Activated naive CD8-positive, alpha-beta T cell treated with anti-CD3 and anti-CD28 coated beads, Interleukin-2, amount 50 U/mL, for 16 hours (primary cell): Measurements from ENCODE around the gene MUC5AC.

Experiments used
- DNase-seq: peaks from one replicate; pipeline ENCODE4 v3.0.0-alpha.2; 2020; ENCODE audit warnings: low read depth, low spot score

MUC5AC gene

GRCh38 chr11:1196516-1197391 lies 39.0 kb downstream of the MUC5AC start:
- DNase-seq = no peak

- no peak for DNase-seq
Observed at GRCh38 chr11:1197431-1197885, 39.7 kb downstream of the MUC5AC start.

GRCh38 chr11:1197886-1198560 lies 40.3 kb downstream of the MUC5AC start:
- no peak for DNase-seq

GRCh38 chr11:1198561-1199240 lies 40.9 kb downstream of the MUC5AC start:
- no peak for DNase-seq

GRCh38 chr11:1199241-1199750 lies 41.5 kb downstream of the MUC5AC start:
- DNase-seq = no peak

GRCh38 chr11:1199751-1200610 lies 42.2 kb downstream of the MUC5AC start:
- DNase-seq = no peak

- DNase-seq = no peak
Observed at GRCh38 chr11:1200611-1201191, 42.9 kb downstream of the MUC5AC start.

- DNase-seq = no peak
Observed at GRCh38 chr11:1201395-1202153, 43.8 kb downstream of the MUC5AC start.

- DNase-seq = no peak
Observed at GRCh38 chr11:1202154-1202775, 44.5 kb downstream of the MUC5AC start.

GRCh38 chr11:1202776-1203504 lies 45.2 kb downstream of the MUC5AC start:
- DNase-seq = peak; percentile 38

GRCh38 chr11:1203505-1204271 lies 45.9 kb downstream of the MUC5AC start:
- no peak for DNase-seq

- no peak for DNase-seq
Observed at GRCh38 chr11:1204381-1205101, 46.8 kb downstream of the MUC5AC start.

GRCh38 chr11:1205121-1205986 lies 47.6 kb downstream of the MUC5AC start:
- DNase-seq = no peak

GRCh38 chr11:1205987-1206331 lies 48.2 kb downstream of the MUC5AC start:
- no peak for DNase-seq

- no peak for DNase-seq
Observed at GRCh38 chr11:1206391-1207271, 48.9 kb downstream of the MUC5AC start.
